Limb (tissue), 2 donors: ENCODE measurements around the gene TRIM27.
"Not testable (repeated sequence)": the region's sequence is repeated elsewhere in the genome, so short reads cannot be mapped to it uniquely, and the experiment has no call there.

Experiments used
- DNase-seq, 2 donors: peaks; one replicate each; pipeline ENCODE4 v3.0.0-alpha.2; 2016; ENCODE audit errors: extremely low spot score in 2 of 2

The TRIM27 gene

DNA sequence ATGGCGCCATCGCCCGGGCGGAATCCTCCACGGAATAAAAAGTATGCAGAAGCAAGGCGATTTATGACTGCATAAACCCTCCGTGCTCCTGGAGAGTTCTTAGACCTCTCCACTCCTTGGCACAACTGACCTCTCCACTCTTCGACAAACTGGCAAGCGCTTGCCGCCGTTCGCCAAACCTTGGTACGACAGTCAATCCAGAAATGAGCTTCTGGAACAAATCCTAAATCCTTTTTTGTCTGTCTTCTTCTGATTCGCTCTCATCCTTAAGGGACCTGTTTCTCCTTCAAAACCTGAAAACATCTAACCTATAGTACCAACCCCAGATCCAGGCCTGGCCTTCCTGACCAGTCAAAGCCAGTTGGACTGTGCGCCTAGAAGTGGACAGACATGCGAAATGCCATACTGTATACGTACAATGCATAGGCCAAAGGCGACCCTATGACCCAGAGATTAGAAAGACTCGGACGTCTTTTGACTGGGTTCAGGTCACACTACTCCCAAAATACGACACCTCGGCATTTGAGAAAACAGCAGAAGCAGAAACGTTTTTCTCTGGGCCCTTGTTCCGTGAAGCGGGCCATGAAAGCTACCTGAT lies 59.4 kb downstream of the TRIM27 start:
- no peak for DNase-seq

DNA sequence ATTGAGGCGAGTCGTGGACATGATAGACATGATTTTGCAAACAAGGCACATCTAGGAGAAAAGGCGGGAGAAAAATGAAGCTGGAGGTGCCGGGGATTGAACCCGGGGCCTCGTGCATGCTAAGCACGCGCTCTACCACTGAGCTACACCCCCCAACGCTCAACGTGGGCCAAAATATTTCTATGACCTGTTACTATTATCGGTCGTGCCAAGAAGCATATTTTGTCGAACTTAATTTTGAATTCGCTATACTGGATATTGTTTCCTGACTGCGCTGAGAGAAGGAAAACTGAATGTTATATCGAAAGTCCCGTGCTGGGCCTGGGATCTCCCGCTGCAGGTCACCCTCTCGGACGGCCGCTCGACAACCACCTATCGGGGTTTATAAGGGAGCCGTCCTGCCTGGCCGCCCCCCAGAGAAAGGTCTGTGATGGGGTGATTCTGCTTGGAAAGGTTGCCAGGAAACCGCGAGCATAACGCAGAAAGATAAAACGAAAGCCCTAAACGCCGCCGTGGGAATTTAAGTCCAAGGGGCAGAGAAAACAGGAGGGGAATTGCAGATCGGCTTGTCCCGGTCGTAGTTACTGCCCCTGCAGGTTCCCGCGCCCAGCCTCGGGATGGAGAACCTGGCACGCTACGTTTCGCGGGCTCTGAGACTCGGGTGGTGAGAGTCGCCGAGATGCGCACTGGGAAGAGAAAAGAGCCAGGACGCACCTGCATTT lies 60.0 kb downstream of the TRIM27 start:
- peak; percentile 82 to 92 for DNase-seq

- no peak for DNase-seq
Measured at GRCh38 chr6:28862077-28862476, 61.7 kb downstream of the TRIM27 start.

DNA sequence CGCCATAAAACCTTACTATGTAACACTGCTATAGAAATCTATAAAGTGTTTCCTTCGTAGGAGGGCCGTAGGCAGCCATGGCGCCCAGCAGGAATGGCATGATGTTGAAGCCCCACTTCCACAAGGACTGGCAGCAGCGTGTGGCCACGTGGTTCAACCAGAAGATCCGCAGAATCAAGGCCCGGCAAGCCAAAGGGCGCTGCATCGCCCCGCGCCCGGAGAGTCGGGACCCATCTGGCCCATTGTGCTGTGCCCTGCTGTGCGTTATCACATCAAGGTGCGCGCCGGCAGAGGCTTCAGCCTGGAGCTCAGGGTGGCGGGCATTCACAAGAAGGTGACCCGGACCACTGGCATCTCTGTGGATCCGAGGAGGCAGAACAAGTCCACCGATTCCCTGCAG lies 62.4 kb downstream of the TRIM27 start:
- no peak for DNase-seq

DNA sequence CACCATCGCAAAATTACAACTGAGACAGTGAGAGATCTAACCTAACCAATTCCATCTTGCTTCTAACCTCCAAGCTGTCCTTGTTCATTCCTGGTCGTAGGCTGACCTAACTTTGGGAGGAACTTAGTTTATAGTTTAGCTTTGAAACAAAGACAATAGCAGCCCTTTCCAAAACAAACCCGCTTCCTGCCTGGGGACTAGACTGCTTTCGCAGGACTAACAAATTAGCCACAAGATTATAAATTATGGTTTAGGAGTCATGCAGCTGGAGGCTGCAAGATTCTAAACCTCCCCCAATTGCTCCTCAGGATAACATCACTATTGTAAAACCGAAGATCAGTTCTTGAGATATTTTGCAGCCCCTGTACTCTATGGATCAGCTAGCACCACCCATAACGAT lies 63.2 kb downstream of the TRIM27 start:
- DNase-seq = no peak

GRCh38 chr6:28858963-28859362 lies 64.8 kb downstream of the TRIM27 start:
- DNase-seq = no peak

- no peak for DNase-seq
Measured at GRCh38 chr6:28856620-28857005, 67.2 kb downstream of the TRIM27 start.

DNA sequence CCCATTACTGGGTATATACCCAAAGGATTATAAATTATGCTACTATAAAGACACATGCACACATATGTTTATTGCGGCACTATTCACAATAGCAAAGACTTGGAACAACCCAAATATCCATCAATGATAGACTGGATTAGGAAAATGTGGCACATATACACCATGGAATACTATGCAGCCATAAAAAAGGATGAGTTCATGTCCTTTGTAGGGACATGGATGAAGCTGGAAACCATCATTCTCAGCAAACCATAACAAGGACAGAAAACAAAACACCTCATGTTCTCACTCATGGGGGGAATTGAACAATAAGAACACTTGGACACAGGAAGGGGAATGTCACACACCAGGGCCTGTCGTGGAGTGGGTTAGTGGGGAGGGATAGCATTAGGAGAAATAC lies 69.4 kb downstream of the TRIM27 start:
- DNase-seq = not testable (repeated sequence)
